ENCODE results near the gene KLK7. TPM values are rescaled to one million over a fixed set of nuclear protein-coding genes. Genes with fewer than 3 reads are reported as not detected.

Gene KLK7
- polyA plus RNA-seq, 3 donors: 3.3 to 4.5 (median 3.8) TPM

- DNase-seq: no peak
Measured at GRCh38 chr19:50939596-50939995, 44.1 kb downstream of the KLK7 start.

GRCh38 chr19:50933640-50934039 is 50.1 kb downstream of the KLK7 start:
- DNase-seq: no peak

DNA sequence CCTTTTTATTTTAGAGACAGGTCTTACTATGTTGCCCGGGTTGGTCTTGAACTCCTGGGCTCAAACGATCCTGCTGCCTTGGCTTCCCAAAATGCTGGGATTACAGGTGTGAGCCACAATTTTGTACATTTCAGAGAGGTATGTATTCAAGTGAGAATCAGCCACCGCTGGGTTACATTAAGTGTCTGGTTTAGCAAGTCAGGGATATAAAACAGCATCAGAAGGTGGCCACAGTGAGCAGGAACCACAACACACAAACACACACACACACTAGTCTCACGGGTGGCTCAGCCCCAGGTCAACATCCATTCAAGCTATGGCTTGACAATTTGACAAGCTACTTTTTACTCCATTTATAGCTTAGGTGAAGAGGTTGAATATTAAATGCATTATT is 51.0 kb downstream of the KLK7 start:
- no peak for DNase-seq

GRCh38 chr19:50932018-50932689 is 51.6 kb downstream of the KLK7 start:
- DNase-seq: no peak

DNA sequence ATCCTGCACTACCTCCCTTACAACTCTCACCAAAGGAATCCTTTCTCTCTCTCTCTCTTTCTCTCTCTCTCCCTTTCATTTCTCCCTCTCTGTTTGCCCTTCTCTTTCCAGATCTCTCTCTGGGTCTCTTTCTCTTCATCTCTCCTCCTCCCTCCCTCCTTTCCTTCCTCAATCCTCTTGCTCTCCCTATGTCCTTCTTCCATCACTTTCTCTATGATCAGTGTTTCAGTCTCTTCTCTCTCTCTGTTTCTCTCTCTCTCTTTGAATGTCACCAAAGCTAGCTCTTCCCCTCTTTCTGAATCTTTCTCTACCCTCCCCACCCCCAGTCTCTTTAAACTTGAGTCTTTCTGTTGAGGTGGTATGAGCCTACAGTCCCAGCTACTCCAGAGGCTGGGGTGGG is 52.7 kb downstream of the KLK7 start:
- DNase-seq: no peak

GRCh38 chr19:50928831-50929230 is 54.9 kb downstream of the KLK7 start:
- DNase-seq: no peak

Other genes with a start within 250 kb of the KLK7 start
- not detected for gene GPR32, start 213.5 kb downstream of the KLK7 start, polyA plus RNA-seq (ENCODE audit: insufficient read length in 3 of 3)
- under 1 TPM in 1 of 3 donors, not detected in 2; 0.09 TPM for gene ACP4, start 193.5 kb downstream of the KLK7 start, polyA plus RNA-seq (ENCODE audit: insufficient read length in 3 of 3)
- 1 to 10 TPM; 1.2 to 1.7 (median 1.3) TPM for gene KLK1, start 160.1 kb downstream of the KLK7 start, polyA plus RNA-seq (ENCODE audit: insufficient read length in 3 of 3)
- gene KLK15, start 150.3 kb downstream of the KLK7 start, polyA plus RNA-seq (ENCODE audit: insufficient read length in 3 of 3): not detected
- gene KLK3, start 129.0 kb downstream of the KLK7 start, polyA plus RNA-seq (ENCODE audit: insufficient read length in 3 of 3): under 1 TPM; 0.47 to 0.58 (median 0.51) TPM
- gene KLK2, start 110.5 kb downstream of the KLK7 start, polyA plus RNA-seq (ENCODE audit: insufficient read length in 3 of 3): under 1 TPM in 2 of 3 donors, not detected in 1; 0.21 to 0.34 TPM
- gene KLK4, start 72.5 kb downstream of the KLK7 start, polyA plus RNA-seq (ENCODE audit: insufficient read length in 3 of 3): under 1 TPM in 1 of 3 donors, not detected in 2; 0.06 TPM
- gene KLK5, start 30.9 kb downstream of the KLK7 start, polyA plus RNA-seq (ENCODE audit: insufficient read length in 3 of 3): 1 to 10 TPM; 1.6 to 1.9 (median 1.9) TPM
- gene KLK6, start 14.3 kb downstream of the KLK7 start, polyA plus RNA-seq (ENCODE audit: insufficient read length in 3 of 3): 10 to 100 TPM; 37.7 to 40.8 (median 37.7) TPM
- gene KLK8, start 17.7 kb upstream of the KLK7 start, polyA plus RNA-seq (ENCODE audit: insufficient read length in 3 of 3): 1 to 10 TPM; 1.8 to 2.8 (median 2.8) TPM
- under 1 TPM; 0.16 to 0.36 (median 0.24) TPM for gene KLK10, start 35.8 kb upstream of the KLK7 start, polyA plus RNA-seq (ENCODE audit: insufficient read length in 3 of 3)
- gene KLK11, start 42.7 kb upstream of the KLK7 start, polyA plus RNA-seq (ENCODE audit: insufficient read length in 3 of 3): under 1 TPM in 1 of 3 donors, not detected in 2; 0.14 TPM
- not detected for gene KLK12, start 51.1 kb upstream of the KLK7 start, polyA plus RNA-seq (ENCODE audit: insufficient read length in 3 of 3)
- under 1 TPM; 0.24 to 0.65 (median 0.53) TPM for gene KLK13, start 81.2 kb upstream of the KLK7 start, polyA plus RNA-seq (ENCODE audit: insufficient read length in 3 of 3)
- under 1 TPM; 0.14 to 0.32 (median 0.19) TPM for gene KLK14, start 99.0 kb upstream of the KLK7 start, polyA plus RNA-seq (ENCODE audit: insufficient read length in 3 of 3)
- 1 to 10 TPM; 3.0 to 5.1 (median 4.3) TPM for gene CTU1, start 124.5 kb upstream of the KLK7 start, polyA plus RNA-seq (ENCODE audit: insufficient read length in 3 of 3)
- gene SIGLEC9, start 141.0 kb upstream of the KLK7 start, polyA plus RNA-seq (ENCODE audit: insufficient read length in 3 of 3): 1 to 10 TPM; 1.5 to 1.8 (median 1.5) TPM
- gene SIGLEC7, start 158.4 kb upstream of the KLK7 start, polyA plus RNA-seq (ENCODE audit: insufficient read length in 3 of 3): under 1 TPM; 0.33 to 0.43 (median 0.36) TPM
- 1 to 10 TPM; 1.8 to 2.5 (median 2.3) TPM for gene CD33, start 241.2 kb upstream of the KLK7 start, polyA plus RNA-seq (ENCODE audit: insufficient read length in 3 of 3)